PC-9 (cell line): ENCODE data around the gene MTHFD1L.

Experiments used
- EZH2 ChIP-seq: fragments of 200-600 bp; sonication (generic); IDR thresholded peaks from 2 replicates; pipeline ENCODE4 v1.8.0; 2017; ENCODE audit warnings: antibody characterized with exemption, low read depth
- TF ChIP-seq, protein P1 (sequence below): fragments of 200-600 bp; sonication (generic); conservative IDR thresholded peaks from 2 replicates; pipeline ENCODE4 v1.6.1; 2017; ENCODE audit warnings: mixed run types, antibody characterized with exemption, mild to moderate bottlenecking, moderate library complexity

DNA sequence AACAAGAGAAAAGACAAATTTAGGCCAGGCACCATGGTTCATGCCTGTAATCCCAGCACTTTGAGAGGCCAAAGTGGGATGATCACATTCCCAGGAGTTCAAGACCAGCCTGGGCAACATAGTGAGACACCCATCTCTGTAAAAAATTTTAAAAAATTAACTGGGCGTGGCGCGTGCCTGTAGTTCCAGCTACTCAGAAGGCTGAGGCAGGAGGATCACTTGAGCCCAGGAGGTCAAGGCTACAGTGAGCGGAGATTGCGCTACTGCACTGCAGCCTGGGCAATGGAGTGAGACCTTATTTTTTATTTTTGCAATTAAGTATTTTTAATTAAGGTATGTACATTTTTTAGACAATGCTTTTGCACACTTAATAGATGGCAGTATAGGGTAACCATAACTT lies 3.3 kb downstream of the MTHFD1L start:
- TF ChIP-seq, protein P1, sequence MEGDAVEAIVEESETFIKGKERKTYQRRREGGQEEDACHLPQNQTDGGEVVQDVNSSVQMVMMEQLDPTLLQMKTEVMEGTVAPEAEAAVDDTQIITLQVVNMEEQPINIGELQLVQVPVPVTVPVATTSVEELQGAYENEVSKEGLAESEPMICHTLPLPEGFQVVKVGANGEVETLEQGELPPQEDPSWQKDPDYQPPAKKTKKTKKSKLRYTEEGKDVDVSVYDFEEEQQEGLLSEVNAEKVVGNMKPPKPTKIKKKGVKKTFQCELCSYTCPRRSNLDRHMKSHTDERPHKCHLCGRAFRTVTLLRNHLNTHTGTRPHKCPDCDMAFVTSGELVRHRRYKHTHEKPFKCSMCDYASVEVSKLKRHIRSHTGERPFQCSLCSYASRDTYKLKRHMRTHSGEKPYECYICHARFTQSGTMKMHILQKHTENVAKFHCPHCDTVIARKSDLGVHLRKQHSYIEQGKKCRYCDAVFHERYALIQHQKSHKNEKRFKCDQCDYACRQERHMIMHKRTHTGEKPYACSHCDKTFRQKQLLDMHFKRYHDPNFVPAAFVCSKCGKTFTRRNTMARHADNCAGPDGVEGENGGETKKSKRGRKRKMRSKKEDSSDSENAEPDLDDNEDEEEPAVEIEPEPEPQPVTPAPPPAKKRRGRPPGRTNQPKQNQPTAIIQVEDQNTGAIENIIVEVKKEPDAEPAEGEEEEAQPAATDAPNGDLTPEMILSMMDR = no peak
- no peak for TF ChIP-seq EZH2
